Keratinocyte (primary cell): ENCODE results near the gene ACOT7. TPM values are rescaled to one million over a fixed set of nuclear protein-coding genes. Genes with fewer than 3 reads are reported as not detected.

Experiments used
- DNase-seq: peaks from one replicate; pipeline ENCODE4 v3.0.0-alpha.2; 2011; ENCODE audit warnings: low read depth, missing footprints, low spot score
- FAIRE-seq: peaks from 2 replicates; lab custom pipeline; 2011; peaks lifted over from hg19 to GRCh38; lab: Jason Lieb, UNC
- H2AFZ ChIP-seq: 2 replicates; pipeline ENCODE4 v1.6.0; 2012; ENCODE audit warnings: low read length, control low read depth, inconsistent platforms; ENCODE audit not compliant: control insufficient read depth
- H3K27ac ChIP-seq: 2 replicates; pipeline ENCODE4 v1.5.1; 2011; ENCODE audit warnings: low read length; ENCODE audit not compliant: control insufficient read depth, insufficient read depth
- H3K27me3 ChIP-seq: 3 replicates; pipeline ENCODE4 v1.6.0; 2011; ENCODE audit warnings: low read length; ENCODE audit not compliant: control insufficient read depth, insufficient read depth; ENCODE audit errors: extremely low read depth
- H3K36me3 ChIP-seq, 2 experiments: 2 replicates in 1 of 2; 3 replicates in 1 of 2; pipeline ENCODE4 v1.5.1; 2011; ENCODE audit warnings: low read length in 2 of 2, mild to moderate bottlenecking in 1 of 2; ENCODE audit not compliant: control insufficient read depth in 2 of 2, insufficient read depth in 2 of 2; ENCODE audit errors: extremely low read depth in 1 of 2
- H3K4me1 ChIP-seq: 3 replicates; pipeline ENCODE4 v1.5.1; 2011; ENCODE audit warnings: low read length; ENCODE audit not compliant: control insufficient read depth, insufficient read depth; ENCODE audit errors: extremely low read depth
- H3K4me2 ChIP-seq: 3 replicates; pipeline ENCODE4 v1.6.0; 2011; ENCODE audit warnings: low read depth, low read length; ENCODE audit not compliant: control insufficient read depth, insufficient read depth; ENCODE audit errors: extremely low read depth
- H3K4me3 ChIP-seq, 3 experiments: fragments of 200-600 bp in 1 of 3; sonication (generic) in 1 of 3; 2 replicates in 2 of 3; 3 replicates in 1 of 3; pipeline ENCODE4 v1.5.1; 2011 to 2016; ENCODE audit warnings: low read length in 3 of 3, mild to moderate bottlenecking in 3 of 3, control low read depth in 2 of 3, inconsistent platforms in 1 of 3, low read depth in 1 of 3, mixed read lengths in 1 of 3, mixed run types in 1 of 3, moderate library complexity in 1 of 3; ENCODE audit not compliant: control insufficient read depth in 2 of 3, insufficient read depth in 2 of 3; ENCODE audit errors: extremely low read depth in 1 of 3
- H3K79me2 ChIP-seq: 2 replicates; pipeline ENCODE4 v1.6.0; 2012; ENCODE audit warnings: low read length; ENCODE audit not compliant: control insufficient read depth, insufficient read depth
- H3K9ac ChIP-seq: 3 replicates; pipeline ENCODE4 v1.6.0; 2011; ENCODE audit warnings: low read length; ENCODE audit not compliant: control insufficient read depth, insufficient read depth; ENCODE audit errors: extremely low read depth
- H3K9me1 ChIP-seq: 3 replicates; pipeline ENCODE4 v1.6.0; 2011; ENCODE audit warnings: low read length; ENCODE audit not compliant: control insufficient read depth, insufficient read depth; ENCODE audit errors: extremely low read depth
- H3K9me3 ChIP-seq: 2 replicates; pipeline ENCODE4 v1.5.1; 2012; ENCODE audit warnings: low read depth, low read length; ENCODE audit not compliant: control insufficient read depth
- H4K20me1 ChIP-seq: 3 replicates; pipeline ENCODE4 v1.6.0; 2011; ENCODE audit warnings: low read length; ENCODE audit not compliant: control insufficient read depth, insufficient read depth; ENCODE audit errors: extremely low read depth
- CTCF ChIP-seq, 3 experiments: IDR thresholded peaks in 1 of 3; conservative IDR thresholded peaks in 1 of 3; optimal IDR thresholded peaks in 1 of 3; 2 replicates in 2 of 3; 3 replicates in 1 of 3; pipeline versions ENCODE3 to v1.5.1; 2011; ENCODE audit warnings: low read length in 3 of 3, mild to moderate bottlenecking in 3 of 3, moderate library complexity in 2 of 3, control low read depth in 1 of 3, inconsistent platforms in 1 of 3; ENCODE audit not compliant: insufficient read depth in 2 of 3; ENCODE audit errors: extremely low read depth in 1 of 3
- EZH2 ChIP-seq: IDR thresholded peaks from one replicate; pipeline ENCODE4 v1.6.1; 2012; ENCODE audit warnings: inconsistent platforms, mild to moderate bottlenecking, low read length, moderate library complexity
- dilution Hi-C: fragments of 300-500 bp; cut with MboI; formaldehyde crosslinking; loops from one replicate; pipeline ENCODE4 v1.7.0; 2020; ENCODE audit warnings: low sequenced_read_pairs; ENCODE audit not compliant: extremely low pct_ligation_motif_present
- polyA plus RNA-seq, 5 experiments: library from polyadenylated mRNA; depleted of rRNA in 3 of 5; stranded (reverse) in 3 of 5; stranded (forward) in 1 of 5; unstranded in 1 of 5; fragments of >200 nt; gene quantifications; 1 replicate in 1 of 5; 2 replicates in 3 of 5; 3 replicates in 1 of 5; pipeline versions ENCODE4 v1.2.1 to v1.2.3, GENCODE V29; 2011 to 2012; ENCODE audit warnings: missing spikeins in 2 of 5, low read depth in 1 of 5, low replicate concordance in 1 of 5

ACOT7 gene
- polyA plus RNA-seq, 1 donor (not counting 4 experiments of a cell fraction or from before 2014, with no cell fraction given): 226 TPM

- Histone ChIP-seq H3K79me2 (no peaks in the 10 kb centered on the region), H3K9ac (no peak overlapping the region), H3K27me3 (peaks cover 4% of the 10 kb centered on the region), H3K4me1 (no peaks in the 10 kb centered on the region), H3K9me3 (no peaks in the 10 kb centered on the region), H2AFZ (no peak overlapping the region), H3K9me1 (no peaks in the 10 kb centered on the region), H3K36me3 (peaks cover 6% of the 10 kb centered on the region in 2 experiments), H4K20me1 (peaks cover 3% of the 10 kb centered on the region), H3K27ac (no peak overlapping the region), H3K4me3 (no peak overlapping the region), H3K4me2 (no peak overlapping the region)
- DNase-seq (no peak), FAIRE-seq (no peak)
- TF ChIP-seq EZH2 (no peak), CTCF (optimal IDR thresholded peaks at IDR 0.05 in 1 of 3, IDR thresholded peaks at IDR 0.05 in 1 of 3, conservative IDR thresholded peaks at IDR 0.05 in 1 of 3; ENCODE audit: extremely low read depth in 1 of 3, insufficient read depth in 2 of 3, low read length in 3 of 3) (no peak)
- dilution Hi-C loops: no loop called here
Observed at GRCh38 chr1:6252374-6252710, 141.2 kb downstream of the ACOT7 start.

- H3K4me2 ChIP-seq: no peak overlapping the region
- no peak overlapping the region for H3K27ac ChIP-seq
- no peaks in the 10 kb centered on the region for H3K79me2 ChIP-seq
- H3K4me3 ChIP-seq: no peak overlapping the region
- no peak overlapping the region for H3K9ac ChIP-seq
- no peak for DNase-seq
- FAIRE-seq: no peak
- no peaks in the 10 kb centered on the region for H3K9me1 ChIP-seq
- H3K9me3 ChIP-seq: no peaks in the 10 kb centered on the region
- H3K27me3 ChIP-seq: peaks cover 4% of the 10 kb centered on the region
- H3K4me1 ChIP-seq: no peaks in the 10 kb centered on the region
- peaks cover 3% of the 10 kb centered on the region for H4K20me1 ChIP-seq
- no peak overlapping the region for H2AFZ ChIP-seq
- dilution Hi-C loops: no loop called here
- TF ChIP-seq CTCF (optimal IDR thresholded peaks at IDR 0.05 in 1 of 3, IDR thresholded peaks at IDR 0.05 in 1 of 3, conservative IDR thresholded peaks at IDR 0.05 in 1 of 3; ENCODE audit: extremely low read depth in 1 of 3, insufficient read depth in 2 of 3, low read length in 3 of 3) (no peak), EZH2 (no peak)
- peaks cover 6% of the 10 kb centered on the region in 2 experiments for H3K36me3 ChIP-seq
Observed at GRCh38 chr1:6251681-6252373, 141.7 kb downstream of the ACOT7 start.
